K562 (cell line): Measurements from ENCODE around the gene DSP.

Experiments
- CBX5 ChIP-seq: IDR thresholded peaks from 2 replicates; pipeline ENCODE4 v1.6.1; 2014; ENCODE audit warnings: low read depth, borderline replicate concordance
- CHD1 ChIP-seq: fragments of 200-600 bp; sonication (generic); IDR thresholded peaks from one replicate; pipeline ENCODE4 v1.6.1; 2012; ENCODE audit warnings: mild to moderate bottlenecking, moderate library complexity, low read length, inconsistent platforms
- NFRKB ChIP-seq: fragments of 450-650 bp; IDR thresholded peaks from 2 replicates; pipeline ENCODE4 v1.6.1; 2016; ENCODE audit warnings: low read depth
- NFYB ChIP-seq: IDR thresholded peaks from 2 replicates; pipeline ENCODE4 v1.6.1; 2011; ENCODE audit warnings: mild to moderate bottlenecking, moderate library complexity; ENCODE audit not compliant: insufficient read length; ENCODE audit errors: extremely low read depth
- NONO ChIP-seq, 2 experiments: fragments of 200-400 bp in 1 of 2; fragments of 450-650 bp in 1 of 2; formaldehyde crosslinking in 1 of 2; IDR thresholded peaks; 2 replicates each; pipeline ENCODE4 v1.6.1; 2017; ENCODE audit warnings: low read depth in 2 of 2, mild to moderate bottlenecking in 2 of 2, moderate library complexity in 2 of 2, low read length in 1 of 2
- SP1 ChIP-seq: sonication (generic); formaldehyde crosslinking; IDR thresholded peaks from 2 replicates; pipeline ENCODE4 v1.8.1; 2022; ENCODE audit warnings: mild to moderate bottlenecking, missing genetic modification reagents
- ZBTB1 ChIP-seq: sonication (generic); formaldehyde crosslinking; IDR thresholded peaks from 2 replicates; pipeline ENCODE4 v1.8.1; 2023; ENCODE audit warnings: missing genetic modification reagents, low read depth, mild to moderate bottlenecking, borderline replicate concordance
- ZNF696 ChIP-seq: fragments of 250-450 bp; sonication (Bioruptor Pico); conservative IDR thresholded peaks from 2 replicates; pipeline ENCODE4 v1.4.0; 2020; ENCODE audit warnings: mild to moderate bottlenecking, moderate library complexity
- TF ChIP-seq, protein P1 (sequence below): sonication (generic); IDR thresholded peaks from 2 replicates; pipeline ENCODE4 v1.6.1; 2016
- TF ChIP-seq, protein P2 (sequence below): sonication (generic); formaldehyde crosslinking; IDR thresholded peaks from 2 replicates; pipeline ENCODE4 v1.8.0; 2022; ENCODE audit warnings: missing genetic modification reagents, mild to moderate bottlenecking, borderline replicate concordance
- TF ChIP-seq, protein P3 (sequence below), 3 experiments: IDR thresholded peaks in 2 of 3; conservative IDR thresholded peaks in 1 of 3; 2 replicates each; pipeline ENCODE4 v1.5.1; 2011 to 2012; ENCODE audit warnings: low read length in 3 of 3, mild to moderate bottlenecking in 3 of 3, control low read depth in 2 of 3, improper control_type of control experiment in 1 of 3, inconsistent platforms in 1 of 3, low read depth in 1 of 3, mixed read lengths in 1 of 3, moderate library complexity in 1 of 3; ENCODE audit not compliant: insufficient read depth in 2 of 3

DNA sequence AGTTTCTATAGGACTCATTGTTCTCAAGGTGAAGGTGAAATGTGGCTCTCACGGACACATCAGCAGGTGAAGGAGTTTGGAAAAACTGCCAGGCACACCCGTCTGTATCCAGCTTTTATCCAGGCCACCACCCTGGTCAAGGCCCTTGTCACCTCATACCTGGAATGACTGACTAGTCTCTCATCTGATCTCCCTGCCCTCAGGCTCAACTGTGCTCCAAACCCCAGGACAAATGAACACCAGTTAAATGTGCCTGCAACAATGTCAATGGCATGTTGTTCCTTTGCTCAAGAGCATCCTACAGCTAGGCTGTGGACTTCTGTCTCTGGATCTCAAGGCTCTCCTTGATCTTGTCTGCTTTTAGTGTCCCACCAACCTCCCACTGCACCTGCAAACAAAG is 47.6 kb upstream of the DSP start:
- TF ChIP-seq NFYB (no peak), ZBTB1 (CRISPR knock-in tag) (no peak), ZNF696 (CRISPR knock-in tag) (no peak), NFRKB (no peak), CHD1 (no peak), SP1 (CRISPR knock-in tag) (no peak), CBX5 (no peak), NONO (IDR thresholded peaks at IDR 0.05; ENCODE audit: low read depth in 2 of 2, low read length in 1 of 2) (no peak)
- TF ChIP-seq, protein P1, sequence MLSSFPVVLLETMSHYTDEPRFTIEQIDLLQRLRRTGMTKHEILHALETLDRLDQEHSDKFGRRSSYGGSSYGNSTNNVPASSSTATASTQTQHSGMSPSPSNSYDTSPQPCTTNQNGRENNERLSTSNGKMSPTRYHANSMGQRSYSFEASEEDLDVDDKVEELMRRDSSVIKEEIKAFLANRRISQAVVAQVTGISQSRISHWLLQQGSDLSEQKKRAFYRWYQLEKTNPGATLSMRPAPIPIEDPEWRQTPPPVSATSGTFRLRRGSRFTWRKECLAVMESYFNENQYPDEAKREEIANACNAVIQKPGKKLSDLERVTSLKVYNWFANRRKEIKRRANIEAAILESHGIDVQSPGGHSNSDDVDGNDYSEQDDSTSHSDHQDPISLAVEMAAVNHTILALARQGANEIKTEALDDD: no peak
- TF ChIP-seq, protein P2, sequence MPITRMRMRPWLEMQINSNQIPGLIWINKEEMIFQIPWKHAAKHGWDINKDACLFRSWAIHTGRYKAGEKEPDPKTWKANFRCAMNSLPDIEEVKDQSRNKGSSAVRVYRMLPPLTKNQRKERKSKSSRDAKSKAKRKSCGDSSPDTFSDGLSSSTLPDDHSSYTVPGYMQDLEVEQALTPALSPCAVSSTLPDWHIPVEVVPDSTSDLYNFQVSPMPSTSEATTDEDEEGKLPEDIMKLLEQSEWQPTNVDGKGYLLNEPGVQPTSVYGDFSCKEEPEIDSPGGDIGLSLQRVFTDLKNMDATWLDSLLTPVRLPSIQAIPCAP (CRISPR knock-in tag): no peak
- TF ChIP-seq, protein P3, sequence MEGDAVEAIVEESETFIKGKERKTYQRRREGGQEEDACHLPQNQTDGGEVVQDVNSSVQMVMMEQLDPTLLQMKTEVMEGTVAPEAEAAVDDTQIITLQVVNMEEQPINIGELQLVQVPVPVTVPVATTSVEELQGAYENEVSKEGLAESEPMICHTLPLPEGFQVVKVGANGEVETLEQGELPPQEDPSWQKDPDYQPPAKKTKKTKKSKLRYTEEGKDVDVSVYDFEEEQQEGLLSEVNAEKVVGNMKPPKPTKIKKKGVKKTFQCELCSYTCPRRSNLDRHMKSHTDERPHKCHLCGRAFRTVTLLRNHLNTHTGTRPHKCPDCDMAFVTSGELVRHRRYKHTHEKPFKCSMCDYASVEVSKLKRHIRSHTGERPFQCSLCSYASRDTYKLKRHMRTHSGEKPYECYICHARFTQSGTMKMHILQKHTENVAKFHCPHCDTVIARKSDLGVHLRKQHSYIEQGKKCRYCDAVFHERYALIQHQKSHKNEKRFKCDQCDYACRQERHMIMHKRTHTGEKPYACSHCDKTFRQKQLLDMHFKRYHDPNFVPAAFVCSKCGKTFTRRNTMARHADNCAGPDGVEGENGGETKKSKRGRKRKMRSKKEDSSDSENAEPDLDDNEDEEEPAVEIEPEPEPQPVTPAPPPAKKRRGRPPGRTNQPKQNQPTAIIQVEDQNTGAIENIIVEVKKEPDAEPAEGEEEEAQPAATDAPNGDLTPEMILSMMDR (IDR thresholded peaks at IDR 0.05 in 2 of 3, conservative IDR thresholded peaks at IDR 0.05 in 1 of 3; ENCODE audit: insufficient read depth in 2 of 3, low read depth in 1 of 3, low read length in 3 of 3): no peak
